Measurements from ENCODE around the gene LRRC25. TPM values are rescaled to one million over a fixed set of nuclear protein-coding genes. Genes with fewer than 3 reads are reported as not detected.

The LRRC25 gene
- total and polyA plus RNA-seq, 2 donors (not counting 3 experiments of a cell fraction or from before 2014, with no cell fraction given): not detected

DNA sequence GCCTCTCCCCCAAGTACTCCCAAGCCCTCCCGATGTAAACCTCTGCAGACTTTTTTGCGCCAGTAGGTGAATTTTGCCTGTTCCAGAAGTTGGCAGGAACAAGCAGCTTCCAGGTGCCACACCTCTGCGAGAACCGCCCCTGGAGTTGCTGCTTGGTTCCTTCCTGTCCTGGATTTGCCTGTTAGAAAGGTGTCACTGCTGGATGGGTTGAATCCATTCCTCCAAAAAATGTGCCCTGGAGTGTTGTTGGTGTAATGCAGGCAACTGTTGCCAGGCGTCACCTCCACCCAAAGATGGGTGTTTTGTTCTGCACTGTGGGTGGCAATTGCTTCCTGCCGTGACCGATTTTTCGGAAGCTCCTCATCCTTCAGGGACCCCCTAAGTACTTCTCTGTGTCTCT lies 51.3 kb downstream of the LRRC25 start:
- no peak overlapping the region for H3K9ac ChIP-seq (replicated peaks; ENCODE audit: extremely low read depth, insufficient read depth, low read length)
- TF ChIP-seq POLR2A (IDR thresholded peaks at IDR 0.05; ENCODE audit: low read depth, low read length) (no peak), POLR2AphosphoS5 (IDR thresholded peaks at IDR 0.05; ENCODE audit: insufficient read depth, low read depth, low read length) (no peak), JUN (IDR thresholded peaks at IDR 0.05; ENCODE audit: borderline replicate concordance, insufficient read depth, insufficient read length, low read depth) (no peak), EZH2 (IDR thresholded peaks at IDR 0.05; ENCODE audit: borderline replicate concordance, low read depth, low read length, severe bottlenecking) (no peak), GATA2 (IDR thresholded peaks at IDR 0.05; ENCODE audit: insufficient read depth, insufficient read length, low read depth, low read length) (no peak), MYC (IDR thresholded peaks at IDR 0.05; ENCODE audit: low read depth, low read length) (no peak), FOS (IDR thresholded peaks at IDR 0.05; ENCODE audit: borderline replicate concordance, insufficient read depth, low read length) (no peak)
- TF ChIP-seq, protein P1, sequence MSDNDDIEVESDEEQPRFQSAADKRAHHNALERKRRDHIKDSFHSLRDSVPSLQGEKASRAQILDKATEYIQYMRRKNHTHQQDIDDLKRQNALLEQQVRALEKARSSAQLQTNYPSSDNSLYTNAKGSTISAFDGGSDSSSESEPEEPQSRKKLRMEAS (IDR thresholded peaks at IDR 0.05; ENCODE audit: insufficient read depth, insufficient read length): no peak
- TF ChIP-seq, protein P2, sequence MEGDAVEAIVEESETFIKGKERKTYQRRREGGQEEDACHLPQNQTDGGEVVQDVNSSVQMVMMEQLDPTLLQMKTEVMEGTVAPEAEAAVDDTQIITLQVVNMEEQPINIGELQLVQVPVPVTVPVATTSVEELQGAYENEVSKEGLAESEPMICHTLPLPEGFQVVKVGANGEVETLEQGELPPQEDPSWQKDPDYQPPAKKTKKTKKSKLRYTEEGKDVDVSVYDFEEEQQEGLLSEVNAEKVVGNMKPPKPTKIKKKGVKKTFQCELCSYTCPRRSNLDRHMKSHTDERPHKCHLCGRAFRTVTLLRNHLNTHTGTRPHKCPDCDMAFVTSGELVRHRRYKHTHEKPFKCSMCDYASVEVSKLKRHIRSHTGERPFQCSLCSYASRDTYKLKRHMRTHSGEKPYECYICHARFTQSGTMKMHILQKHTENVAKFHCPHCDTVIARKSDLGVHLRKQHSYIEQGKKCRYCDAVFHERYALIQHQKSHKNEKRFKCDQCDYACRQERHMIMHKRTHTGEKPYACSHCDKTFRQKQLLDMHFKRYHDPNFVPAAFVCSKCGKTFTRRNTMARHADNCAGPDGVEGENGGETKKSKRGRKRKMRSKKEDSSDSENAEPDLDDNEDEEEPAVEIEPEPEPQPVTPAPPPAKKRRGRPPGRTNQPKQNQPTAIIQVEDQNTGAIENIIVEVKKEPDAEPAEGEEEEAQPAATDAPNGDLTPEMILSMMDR (IDR thresholded peaks at IDR 0.05; ENCODE audit: extremely low read depth in 1 of 2, insufficient read depth in 1 of 2, low read depth in 1 of 2, low read length in 2 of 2): no peak
- H2AFZ ChIP-seq (ENCODE audit: low read depth, low read length): no peak overlapping the region
- no peak for FAIRE-seq
- no peaks in the 10 kb centered on the region for H3K79me2 ChIP-seq (ENCODE audit: control insufficient read depth, insufficient read depth, low read length)
- no peak overlapping the region for H3K27ac ChIP-seq (ENCODE audit: insufficient read depth, low read depth, low read length)
- no peak overlapping the region for H3K4me3 ChIP-seq (replicated peaks in 1 of 3; ENCODE audit: insufficient read depth in 1 of 3, low read depth in 1 of 3, low read length in 3 of 3)
- POLR2A ChIA-PET: interaction anchor here (0.7 kb wide), 1 partner anchor 17 kb away, joined by 3 read pairs; no protein-coding TSS in a partner anchor
- H3K27me3 ChIP-seq (ENCODE audit: control insufficient read depth in 2 of 2, insufficient read depth in 2 of 2, low read length in 2 of 2): no peaks in the 10 kb centered on the region
- CTCF ChIA-PET: interaction anchor here (0.7 to 1.3 kb wide), 3 partner anchors 64 to 66 kb away, joined by 3 read pairs; no protein-coding TSS in a partner anchor
- peaks cover 4% of the 10 kb centered on the region for H3K4me1 ChIP-seq (ENCODE audit: control insufficient read depth, extremely low read depth, insufficient read depth, low read length)
- no peaks in the 10 kb centered on the region for H3K9me3 ChIP-seq (replicated peaks; ENCODE audit: control insufficient read depth, insufficient read depth, low read length)
- H3K9me1 ChIP-seq (replicated peaks; ENCODE audit: control insufficient read depth, extremely low read depth, insufficient read depth, low read length): no peaks in the 10 kb centered on the region
- no peak for DNase-seq (ENCODE audit: low read depth, low spot score)
- dilution Hi-C loops (cut with MboI; ENCODE audit: extremely low pct_ligation_motif_present, low sequenced_read_pairs) (no loop called here), intact Hi-C loops (cut with micrococcal nuclease) (no loop called here)
- H4K20me1 ChIP-seq (replicated peaks; ENCODE audit: control insufficient read depth, extremely low read depth, insufficient read depth, low read length): no peaks in the 10 kb centered on the region
- no TSS peak for BruUV-seq (replicated peaks)
- no peaks in the 10 kb centered on the region for H3K36me3 ChIP-seq (ENCODE audit: control insufficient read depth in 2 of 2, extremely low read depth in 1 of 2, insufficient read depth in 2 of 2, low read length in 2 of 2)
- no peak overlapping the region for H3K4me2 ChIP-seq (ENCODE audit: insufficient read depth, low read length)

Measured in endothelial cell of umbilical vein (primary cell).